Upper lobe of left lung (tissue), 4 donors: ENCODE measurements around the gene PCDH20.

Experiments used
- POLR2A ChIP-seq, 4 donors: fragments of 450-650 bp; IDR thresholded peaks; one replicate each; pipeline ENCODE4 v1.5.1; 2016 to 2017; ENCODE audit warnings: antibody characterized with exemption in 4 of 4, mild to moderate bottlenecking in 2 of 4
- POLR2AphosphoS5 ChIP-seq, 2 donors: sonication (generic); formaldehyde crosslinking; IDR thresholded peaks; one replicate each; pipeline ENCODE4 v1.5.1; 2017; ENCODE audit warnings: antibody characterized with exemption in 2 of 2
- TF ChIP-seq, protein P1 (sequence below), 6 experiments: fragments of 450-650 bp in 4 of 6; fragments of 200-600 bp in 2 of 6; sonication (generic) in 2 of 6; IDR thresholded peaks; one replicate each; pipeline ENCODE4 v1.5.1; 2016 to 2019; ENCODE audit warnings: antibody characterized with exemption in 6 of 6

DNA sequence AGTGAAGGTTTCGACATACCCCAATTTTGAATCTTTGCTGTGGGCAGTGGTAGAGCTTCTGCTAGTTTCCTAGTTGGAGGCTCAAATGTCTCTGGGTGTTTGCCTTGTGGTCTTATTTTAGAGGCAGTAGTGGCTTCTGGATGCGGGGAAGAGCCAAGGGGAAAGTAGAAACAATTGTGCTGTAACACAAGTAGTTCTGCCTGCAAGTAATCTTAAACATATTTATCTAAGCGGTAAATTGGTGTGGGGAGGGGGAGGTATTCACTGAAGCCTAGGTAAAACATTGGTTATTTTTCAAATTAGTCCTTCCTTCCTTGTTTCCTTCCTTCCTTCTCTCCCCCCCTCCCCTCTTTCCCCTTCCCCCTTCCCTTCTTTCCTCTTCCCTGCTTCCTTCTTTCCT lies at the start of gene PCDH20:
- TF ChIP-seq, protein P1, sequence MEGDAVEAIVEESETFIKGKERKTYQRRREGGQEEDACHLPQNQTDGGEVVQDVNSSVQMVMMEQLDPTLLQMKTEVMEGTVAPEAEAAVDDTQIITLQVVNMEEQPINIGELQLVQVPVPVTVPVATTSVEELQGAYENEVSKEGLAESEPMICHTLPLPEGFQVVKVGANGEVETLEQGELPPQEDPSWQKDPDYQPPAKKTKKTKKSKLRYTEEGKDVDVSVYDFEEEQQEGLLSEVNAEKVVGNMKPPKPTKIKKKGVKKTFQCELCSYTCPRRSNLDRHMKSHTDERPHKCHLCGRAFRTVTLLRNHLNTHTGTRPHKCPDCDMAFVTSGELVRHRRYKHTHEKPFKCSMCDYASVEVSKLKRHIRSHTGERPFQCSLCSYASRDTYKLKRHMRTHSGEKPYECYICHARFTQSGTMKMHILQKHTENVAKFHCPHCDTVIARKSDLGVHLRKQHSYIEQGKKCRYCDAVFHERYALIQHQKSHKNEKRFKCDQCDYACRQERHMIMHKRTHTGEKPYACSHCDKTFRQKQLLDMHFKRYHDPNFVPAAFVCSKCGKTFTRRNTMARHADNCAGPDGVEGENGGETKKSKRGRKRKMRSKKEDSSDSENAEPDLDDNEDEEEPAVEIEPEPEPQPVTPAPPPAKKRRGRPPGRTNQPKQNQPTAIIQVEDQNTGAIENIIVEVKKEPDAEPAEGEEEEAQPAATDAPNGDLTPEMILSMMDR (IDR thresholded peaks at IDR 0.05) = no peak
- no peak for TF ChIP-seq POLR2A (IDR thresholded peaks at IDR 0.05)
- no peak for TF ChIP-seq POLR2AphosphoS5 (IDR thresholded peaks at IDR 0.05)
